Measurements from ENCODE around the gene TSPAN5.

DNA sequence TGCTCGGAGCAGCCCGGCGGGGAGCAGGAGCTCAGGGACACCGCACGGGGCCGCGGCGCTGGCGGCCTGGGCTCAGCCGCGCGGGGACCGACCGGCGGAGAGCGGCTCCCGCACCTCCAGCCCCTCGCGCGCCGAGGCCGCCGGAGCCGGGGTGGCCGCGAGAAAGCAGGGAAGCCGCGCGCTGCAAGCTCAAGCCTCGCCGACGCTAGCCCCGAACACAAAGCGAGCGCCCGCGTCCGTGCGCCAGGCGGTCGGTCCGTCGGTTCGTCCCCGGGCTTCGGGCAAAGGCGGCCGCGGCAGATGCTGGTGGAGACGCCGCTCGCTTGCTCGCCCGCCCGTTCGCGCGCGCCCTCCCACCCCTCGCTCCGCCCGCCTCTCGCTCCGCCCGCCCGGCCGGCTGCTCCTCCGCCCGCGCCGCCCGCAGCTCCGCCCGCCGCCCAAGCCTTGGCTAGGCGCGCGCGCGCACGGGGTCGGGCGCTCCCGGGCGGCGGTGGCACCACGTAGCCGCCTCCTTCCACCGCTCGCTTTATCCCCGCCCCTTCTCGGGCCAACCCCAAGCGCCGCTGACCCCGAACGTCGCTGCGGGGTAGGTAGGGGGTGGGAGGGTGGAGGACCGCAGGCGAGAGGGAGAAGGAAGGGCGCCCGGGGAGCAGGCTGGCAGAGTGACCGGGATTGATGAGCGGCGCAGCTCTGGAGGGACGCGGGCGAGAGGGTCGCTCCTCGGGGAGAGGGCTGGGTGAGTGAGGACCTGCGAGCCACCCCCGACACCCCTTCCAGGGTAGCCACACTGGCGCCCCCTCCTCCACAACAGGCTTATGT, at the start of gene TSPAN5:
- TF ChIP-seq, protein P1, sequence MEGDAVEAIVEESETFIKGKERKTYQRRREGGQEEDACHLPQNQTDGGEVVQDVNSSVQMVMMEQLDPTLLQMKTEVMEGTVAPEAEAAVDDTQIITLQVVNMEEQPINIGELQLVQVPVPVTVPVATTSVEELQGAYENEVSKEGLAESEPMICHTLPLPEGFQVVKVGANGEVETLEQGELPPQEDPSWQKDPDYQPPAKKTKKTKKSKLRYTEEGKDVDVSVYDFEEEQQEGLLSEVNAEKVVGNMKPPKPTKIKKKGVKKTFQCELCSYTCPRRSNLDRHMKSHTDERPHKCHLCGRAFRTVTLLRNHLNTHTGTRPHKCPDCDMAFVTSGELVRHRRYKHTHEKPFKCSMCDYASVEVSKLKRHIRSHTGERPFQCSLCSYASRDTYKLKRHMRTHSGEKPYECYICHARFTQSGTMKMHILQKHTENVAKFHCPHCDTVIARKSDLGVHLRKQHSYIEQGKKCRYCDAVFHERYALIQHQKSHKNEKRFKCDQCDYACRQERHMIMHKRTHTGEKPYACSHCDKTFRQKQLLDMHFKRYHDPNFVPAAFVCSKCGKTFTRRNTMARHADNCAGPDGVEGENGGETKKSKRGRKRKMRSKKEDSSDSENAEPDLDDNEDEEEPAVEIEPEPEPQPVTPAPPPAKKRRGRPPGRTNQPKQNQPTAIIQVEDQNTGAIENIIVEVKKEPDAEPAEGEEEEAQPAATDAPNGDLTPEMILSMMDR (IDR thresholded peaks at IDR 0.05; ENCODE audit: insufficient read depth, low read length, poor library complexity, severe bottlenecking), result no peak
- TF ChIP-seq EZH2phosphoT487 (conservative IDR thresholded peaks at IDR 0.05; ENCODE audit: low read length), result no peak

Data from SU-DHL-6 (cell line).